ENCODE data around the gene CIAO3.
"Not testable (repeated sequence)": the region's sequence is repeated elsewhere in the genome, so short reads cannot be mapped to it uniquely, and the experiment has no call there.

CIAO3 gene

DNA sequence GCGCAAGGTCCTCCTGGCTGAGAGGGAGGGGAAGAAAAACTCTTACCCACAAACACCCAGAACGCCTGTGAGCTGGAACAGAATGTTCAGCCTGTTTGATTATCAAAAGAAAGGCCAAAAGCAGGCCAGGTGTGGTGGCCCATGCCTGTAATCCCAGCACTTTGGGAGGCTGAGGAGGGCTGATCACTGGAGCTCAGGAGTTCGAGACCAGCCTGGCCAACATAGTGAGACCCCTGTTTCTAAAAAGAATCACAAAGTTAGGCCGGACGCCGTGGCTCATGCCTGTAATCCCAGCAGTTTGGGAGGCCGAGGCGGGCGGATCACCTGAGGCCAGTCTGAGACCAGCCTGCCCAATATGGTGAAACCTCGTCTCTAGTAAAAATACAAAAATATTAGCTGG is 35.5 kb upstream of the CIAO3 start:
- H3K4me3 ChIP-seq (ENCODE audit: low read length); H3K9me3 ChIP-seq (ENCODE audit: control insufficient read depth, insufficient read depth, low read length); H3K36me3 ChIP-seq (ENCODE audit: control insufficient read depth, insufficient read depth, low read length); H3K27me3 ChIP-seq (ENCODE audit: control insufficient read depth, insufficient read depth, low read length); DNase-seq (ENCODE audit: low read depth, low spot score); H3K27ac ChIP-seq (ENCODE audit: low read length); H3K4me1 ChIP-seq (ENCODE audit: control insufficient read depth, insufficient read depth, low read length): not testable (repeated sequence)
- no CpG with 5 or more reads among the region's 10 CpGs for WGBS (ENCODE audit: insufficient coverage, insufficient read length)

DNA sequence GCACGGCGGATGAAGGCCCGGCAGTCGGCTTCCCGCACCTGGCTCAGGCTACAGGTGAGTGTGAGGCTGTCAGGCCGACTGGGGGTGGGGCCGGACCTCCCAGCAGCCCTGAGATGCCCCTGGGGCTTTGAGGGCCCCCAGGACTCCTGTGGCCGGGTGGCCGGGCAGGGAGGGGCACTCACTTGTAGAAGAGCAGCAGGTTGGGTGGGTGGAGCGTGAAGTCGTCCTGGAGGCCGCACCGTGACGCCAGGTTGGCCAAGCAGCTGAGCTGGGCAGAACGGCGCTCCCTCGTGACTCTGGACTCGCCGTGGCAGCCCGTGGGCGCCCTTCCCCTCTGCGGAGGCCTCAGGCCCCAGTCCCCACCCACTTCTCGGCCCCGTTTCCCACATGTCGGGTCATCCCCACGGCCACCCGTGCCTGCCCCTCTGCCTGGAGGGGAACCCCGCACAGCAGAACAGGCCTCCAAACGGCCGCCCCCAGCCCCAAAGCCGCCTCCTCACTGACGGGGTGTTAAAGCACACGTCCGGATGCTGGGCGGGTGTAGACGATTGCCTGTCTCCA is 34.5 kb upstream of the CIAO3 start:
- H3K27me3 ChIP-seq (ENCODE audit: control insufficient read depth, insufficient read depth, low read length): no peaks in the 10 kb centered on the region
- no peaks in the 10 kb centered on the region for H3K9me3 ChIP-seq (ENCODE audit: control insufficient read depth, insufficient read depth, low read length)
- WGBS (ENCODE audit: insufficient coverage, insufficient read length): no CpG with 5 or more reads among the region's 36 CpGs
- DNase-seq (ENCODE audit: low read depth, low spot score): no peak
- no peak overlapping the region for H3K27ac ChIP-seq (ENCODE audit: low read length)
- no peaks in the 10 kb centered on the region; the same call in 1 of the 2 replicates for H3K4me1 ChIP-seq (ENCODE audit: control insufficient read depth, insufficient read depth, low read length)
- H3K36me3 ChIP-seq (ENCODE audit: control insufficient read depth, insufficient read depth, low read length): peaks cover 3% of the 10 kb centered on the region; the same call in 1 of the 2 replicates
- no peak overlapping the region; the same call in 1 of the 2 replicates for H3K4me3 ChIP-seq (ENCODE audit: low read length)

DNA sequence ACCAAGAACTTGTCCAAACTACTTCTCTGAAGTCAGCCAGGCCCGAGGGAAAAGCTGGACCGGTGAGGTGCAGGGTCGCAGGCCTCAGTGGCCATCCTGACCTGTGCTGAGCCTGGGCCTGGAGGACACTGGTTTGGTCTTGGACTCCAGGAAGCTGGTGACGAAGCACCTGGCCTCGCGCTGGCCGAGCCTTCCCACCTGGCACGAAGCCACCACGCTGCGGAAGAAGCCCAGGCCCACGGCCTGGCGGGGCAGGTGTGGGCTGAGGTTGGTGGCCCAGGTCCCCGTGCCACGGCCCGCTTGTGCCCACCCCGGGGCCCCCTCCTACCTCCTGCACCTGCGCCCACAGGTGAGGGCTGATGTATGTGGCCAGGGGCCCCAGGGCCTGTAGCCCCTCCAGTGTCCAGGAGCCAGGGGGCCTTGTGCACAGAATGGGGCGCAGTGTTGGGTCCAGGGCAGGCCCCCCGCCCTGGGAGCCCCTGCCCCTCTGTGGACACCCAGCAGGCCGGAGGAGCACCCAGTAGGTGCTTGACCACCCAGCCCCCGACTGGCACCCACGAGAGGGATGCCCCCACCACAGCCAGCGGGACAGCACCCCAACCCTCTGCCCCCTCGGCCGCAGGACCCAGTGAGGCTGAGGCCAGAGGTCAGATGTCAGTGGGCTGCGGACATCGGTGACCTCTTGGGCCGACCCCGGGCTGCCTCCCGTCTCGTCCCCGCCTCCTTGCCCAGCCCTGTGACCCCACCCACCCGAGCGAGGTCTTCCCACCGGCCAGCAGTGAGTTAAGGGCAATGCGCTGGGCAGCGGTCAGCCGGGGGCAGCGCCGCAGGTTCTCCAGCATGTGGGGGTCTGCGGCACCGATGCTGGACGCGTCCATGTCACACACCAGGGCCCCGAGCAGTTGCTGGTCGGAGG is 33.5 kb upstream of the CIAO3 start:
- Histone ChIP-seq H3K4me3 (ENCODE audit: low read length) (no peak overlapping the region; the same call in 1 of the 2 replicates), H3K36me3 (ENCODE audit: control insufficient read depth, insufficient read depth, low read length) (peaks cover 3% of the 10 kb centered on the region; the same call in 1 of the 2 replicates), H3K27ac (ENCODE audit: low read length) (no peak overlapping the region), H3K4me1 (ENCODE audit: control insufficient read depth, insufficient read depth, low read length) (no peaks in the 10 kb centered on the region; the same call in 1 of the 2 replicates), H3K27me3 (ENCODE audit: control insufficient read depth, insufficient read depth, low read length) (no peaks in the 10 kb centered on the region), H3K9me3 (ENCODE audit: control insufficient read depth, insufficient read depth, low read length) (no peaks in the 10 kb centered on the region)
- DNase-seq (ENCODE audit: low read depth, low spot score): no peak
- no CpG with 5 or more reads among the region's 46 CpGs for WGBS (ENCODE audit: insufficient coverage, insufficient read length)

DNA sequence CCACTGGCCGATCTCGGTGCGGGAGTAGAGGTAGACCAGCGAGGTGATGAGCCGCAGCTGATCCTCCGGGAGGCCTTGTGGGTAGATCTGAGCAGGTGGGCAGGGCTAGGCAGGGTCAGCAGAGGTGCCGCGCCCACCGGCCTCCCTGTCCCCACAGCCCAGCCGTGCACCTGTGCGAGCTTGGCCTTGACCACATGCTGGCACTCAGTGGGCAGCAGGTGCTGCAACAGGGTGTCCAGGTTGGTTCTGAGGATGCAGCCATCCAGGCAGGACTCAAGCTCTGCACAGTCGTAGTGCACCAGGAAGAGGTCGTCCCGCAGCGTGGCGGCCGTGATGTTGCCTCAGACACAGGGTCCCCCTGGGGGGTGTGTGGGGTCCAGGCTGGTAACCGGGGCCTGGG is 32.2 kb upstream of the CIAO3 start:
- Histone ChIP-seq H3K27ac (ENCODE audit: low read length) (no peak overlapping the region), H3K4me1 (ENCODE audit: control insufficient read depth, insufficient read depth, low read length) (no peaks in the 10 kb centered on the region; the same call in 1 of the 2 replicates), H3K9me3 (ENCODE audit: control insufficient read depth, insufficient read depth, low read length) (no peaks in the 10 kb centered on the region), H3K4me3 (ENCODE audit: low read length) (no peak overlapping the region), H3K36me3 (ENCODE audit: control insufficient read depth, insufficient read depth, low read length) (peaks cover 3% of the 10 kb centered on the region; the same call in 1 of the 2 replicates), H3K27me3 (ENCODE audit: control insufficient read depth, insufficient read depth, low read length) (no peaks in the 10 kb centered on the region)
- no peak for DNase-seq (ENCODE audit: low read depth, low spot score)
- no CpG with 5 or more reads among the region's 18 CpGs for WGBS (ENCODE audit: insufficient coverage, insufficient read length)

DNA sequence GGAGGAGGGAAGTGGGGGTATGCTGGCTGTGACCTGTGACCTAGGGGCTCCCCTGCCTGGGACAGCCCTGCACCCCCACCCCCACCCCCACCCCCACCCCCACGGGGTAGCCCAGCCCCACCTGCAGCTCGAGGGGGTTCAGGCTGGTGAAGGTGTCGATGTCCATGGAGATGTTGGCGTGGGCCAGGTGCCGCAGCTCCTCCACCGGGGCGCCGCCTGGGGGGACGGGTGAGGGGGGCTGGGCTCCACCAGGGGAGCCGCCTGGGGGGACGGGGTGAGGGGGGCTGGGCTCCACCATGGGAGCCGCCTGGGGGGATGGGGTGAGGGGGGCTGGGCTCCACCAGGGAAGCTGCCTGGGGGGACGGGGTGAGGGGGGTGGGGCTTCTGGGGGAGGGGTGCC is 29.6 kb upstream of the CIAO3 start:
- Histone ChIP-seq H3K27me3 (ENCODE audit: control insufficient read depth, insufficient read depth, low read length) (no peaks in the 10 kb centered on the region), H3K9me3 (ENCODE audit: control insufficient read depth, insufficient read depth, low read length) (no peaks in the 10 kb centered on the region), H3K36me3 (ENCODE audit: control insufficient read depth, insufficient read depth, low read length) (peaks cover 3% of the 10 kb centered on the region; the same call in 1 of the 2 replicates), H3K4me1 (ENCODE audit: control insufficient read depth, insufficient read depth, low read length) (no peaks in the 10 kb centered on the region; the same call in 1 of the 2 replicates), H3K27ac (ENCODE audit: low read length) (no peak overlapping the region), H3K4me3 (ENCODE audit: low read length) (no peak overlapping the region)
- DNase-seq (ENCODE audit: low read depth, low spot score): no peak
- WGBS (ENCODE audit: insufficient coverage, insufficient read length): no CpG with 5 or more reads among the region's 13 CpGs

DNA sequence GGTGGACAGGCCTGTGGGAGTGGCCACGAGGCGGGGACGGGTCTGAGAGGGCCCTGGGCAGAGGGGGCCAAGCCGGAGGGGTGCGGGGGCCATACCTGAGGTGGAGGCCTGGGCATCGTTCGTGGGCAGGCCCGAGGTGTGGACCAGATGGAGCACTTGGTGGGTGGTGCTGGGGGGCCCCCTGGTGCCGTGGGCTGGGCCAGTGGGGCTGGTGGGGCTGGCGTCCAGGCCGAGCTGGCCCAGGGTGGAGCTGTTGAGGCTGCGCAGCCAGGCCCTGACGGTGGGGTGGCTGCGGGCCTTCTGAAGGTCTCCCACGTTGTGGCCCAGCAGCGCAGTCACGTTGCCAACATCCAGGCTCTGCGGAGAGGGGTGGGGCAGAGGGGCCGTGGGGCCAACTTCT is 29.1 kb upstream of the CIAO3 start:
- Histone ChIP-seq H3K27ac (ENCODE audit: low read length) (no peak overlapping the region), H3K36me3 (ENCODE audit: control insufficient read depth, insufficient read depth, low read length) (peaks cover 3% of the 10 kb centered on the region; the same call in 1 of the 2 replicates), H3K4me3 (ENCODE audit: low read length) (no peak overlapping the region), H3K4me1 (ENCODE audit: control insufficient read depth, insufficient read depth, low read length) (no peaks in the 10 kb centered on the region; the same call in 1 of the 2 replicates), H3K27me3 (ENCODE audit: control insufficient read depth, insufficient read depth, low read length) (no peaks in the 10 kb centered on the region), H3K9me3 (ENCODE audit: control insufficient read depth, insufficient read depth, low read length) (no peaks in the 10 kb centered on the region)
- DNase-seq (ENCODE audit: low read depth, low spot score): no peak
- WGBS (ENCODE audit: insufficient coverage, insufficient read length): no CpG with 5 or more reads among the region's 19 CpGs

DNA sequence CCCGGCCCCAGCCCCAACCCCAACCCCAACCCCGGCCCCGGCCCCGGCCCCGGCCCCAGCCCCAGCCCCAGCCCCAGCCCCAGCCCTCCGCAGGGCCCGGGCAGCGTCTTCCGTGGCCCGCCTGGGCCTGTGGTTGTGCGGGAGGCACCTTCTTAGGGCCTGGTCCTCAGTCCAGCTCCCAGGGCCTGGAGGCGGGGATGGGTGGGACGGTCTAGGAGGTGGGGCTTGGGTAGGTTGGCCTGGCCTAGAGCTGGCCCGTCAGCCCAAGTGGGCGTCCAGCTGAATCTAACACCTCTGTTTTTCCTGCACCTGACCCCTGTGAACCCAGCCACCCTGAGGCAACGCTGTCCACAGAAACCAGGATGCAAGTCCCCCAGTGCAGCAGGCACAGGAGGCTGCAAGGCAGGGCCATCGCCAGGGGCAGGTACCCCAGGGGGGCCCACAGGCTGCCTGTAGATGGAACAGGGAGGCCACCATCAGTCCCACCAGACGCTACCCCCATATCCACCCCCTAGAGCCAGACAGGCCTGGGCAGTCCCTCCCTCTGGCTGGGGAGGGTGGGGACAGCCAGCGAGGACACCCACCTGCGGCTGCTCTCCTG is 28.5 kb upstream of the CIAO3 start:
- Histone ChIP-seq H3K27ac (ENCODE audit: low read length) (no peak overlapping the region), H3K27me3 (ENCODE audit: control insufficient read depth, insufficient read depth, low read length) (no peaks in the 10 kb centered on the region), H3K4me1 (ENCODE audit: control insufficient read depth, insufficient read depth, low read length) (no peaks in the 10 kb centered on the region), H3K4me3 (ENCODE audit: low read length) (no peak overlapping the region), H3K9me3 (ENCODE audit: control insufficient read depth, insufficient read depth, low read length) (no peaks in the 10 kb centered on the region), H3K36me3 (ENCODE audit: control insufficient read depth, insufficient read depth, low read length) (no peaks in the 10 kb centered on the region; the same call in 1 of the 2 replicates)
- no peak for DNase-seq (ENCODE audit: low read depth, low spot score)
- no CpG with 5 or more reads among the region's 20 CpGs for WGBS (ENCODE audit: insufficient coverage, insufficient read length)

DNA sequence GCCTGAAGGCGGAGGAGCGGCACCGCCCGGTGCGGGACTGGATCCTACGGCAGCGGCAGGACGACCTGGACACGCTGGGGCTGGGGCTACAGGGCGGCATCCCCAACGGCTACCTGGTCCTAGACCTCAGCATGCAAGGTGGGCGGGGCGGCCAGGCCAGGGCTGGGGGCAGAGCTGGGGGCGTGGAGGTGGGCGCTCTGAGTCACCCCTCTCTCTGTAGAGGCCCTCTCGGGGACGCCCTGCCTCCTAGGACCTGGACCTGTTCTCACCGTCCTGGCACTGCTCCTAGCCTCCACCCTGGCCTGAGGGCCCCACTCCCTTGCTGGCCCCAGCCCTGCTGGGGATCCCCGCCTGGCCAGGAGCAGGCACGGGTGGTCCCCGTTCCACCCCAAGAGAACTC is 27.6 kb upstream of the CIAO3 start:
- no peaks in the 10 kb centered on the region for H3K36me3 ChIP-seq (ENCODE audit: control insufficient read depth, insufficient read depth, low read length)
- WGBS (ENCODE audit: insufficient coverage, insufficient read length): no CpG with 5 or more reads among the region's 21 CpGs
- H3K27me3 ChIP-seq (ENCODE audit: control insufficient read depth, insufficient read depth, low read length): no peaks in the 10 kb centered on the region
- H3K27ac ChIP-seq (ENCODE audit: low read length): no peak overlapping the region
- no peak overlapping the region for H3K4me3 ChIP-seq (ENCODE audit: low read length)
- H3K4me1 ChIP-seq (ENCODE audit: control insufficient read depth, insufficient read depth, low read length): no peaks in the 10 kb centered on the region; the same call in 1 of the 2 replicates
- DNase-seq (ENCODE audit: low read depth, low spot score): no peak
- no peaks in the 10 kb centered on the region for H3K9me3 ChIP-seq (ENCODE audit: control insufficient read depth, insufficient read depth, low read length)

DNA sequence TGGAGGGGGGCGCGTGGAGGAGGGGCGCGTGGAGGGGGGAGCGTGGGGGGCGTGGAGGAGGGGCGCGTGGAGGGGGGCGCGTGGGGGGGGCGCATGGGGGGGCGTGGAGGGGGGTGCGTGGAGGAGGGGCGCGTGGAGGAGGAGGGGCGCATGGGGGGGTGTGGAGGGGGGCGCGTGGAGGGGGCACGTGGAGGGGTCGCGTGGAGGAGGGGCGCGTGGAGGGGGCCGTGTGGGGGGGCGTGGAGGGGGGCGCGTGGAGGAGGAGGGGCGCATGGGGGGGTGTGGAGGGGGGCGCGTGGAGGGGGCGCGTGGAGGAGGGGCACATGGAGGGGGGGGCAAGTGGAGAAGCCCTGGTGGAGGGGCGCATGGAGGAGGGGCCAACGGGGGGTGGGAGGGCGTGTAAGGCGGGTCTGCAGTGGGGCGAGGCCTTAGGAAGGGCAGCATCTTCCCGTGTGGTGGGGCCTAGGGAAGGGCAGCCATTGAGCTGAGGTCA is 27.0 kb upstream of the CIAO3 start:
- Histone ChIP-seq H3K4me3 (ENCODE audit: low read length) (no peak overlapping the region), H3K27me3 (ENCODE audit: control insufficient read depth, insufficient read depth, low read length) (no peaks in the 10 kb centered on the region), H3K27ac (ENCODE audit: low read length) (no peak overlapping the region), H3K4me1 (ENCODE audit: control insufficient read depth, insufficient read depth, low read length) (no peaks in the 10 kb centered on the region; the same call in 1 of the 2 replicates), H3K36me3 (ENCODE audit: control insufficient read depth, insufficient read depth, low read length) (no peaks in the 10 kb centered on the region), H3K9me3 (ENCODE audit: control insufficient read depth, insufficient read depth, low read length) (no peaks in the 10 kb centered on the region)
- no peak for DNase-seq (ENCODE audit: low read depth, low spot score)
- no CpG with 5 or more reads among the region's 38 CpGs for WGBS (ENCODE audit: insufficient coverage, insufficient read length)
